Thyroid gland (tissue), 4 donors: ENCODE data around the gene ZNF729. TPM values are rescaled to one million over a fixed set of nuclear protein-coding genes. Genes with fewer than 3 reads are reported as not detected.
"Not testable (repeated sequence)": the region's sequence is repeated elsewhere in the genome, so short reads cannot be mapped to it uniquely, and the experiment has no call there.

Source experiments
- DNase-seq, 2 donors: peaks; one replicate each; pipeline ENCODE4 v3.0.0-alpha.2; 2019
- H3K27ac ChIP-seq, 3 donors: fragments of 200-600 bp; sonication (generic); 1 replicate in 2 of 3; 2 replicates in 1 of 3; pipeline ENCODE4 v1.5.1; 2016 to 2019; ENCODE audit warnings: mild to moderate bottlenecking in 1 of 3, moderate library complexity in 1 of 3
- H3K27me3 ChIP-seq: fragments of 200-600 bp; sonication (generic); one replicate; pipeline ENCODE4 v1.5.1; 2019
- H3K36me3 ChIP-seq, 2 donors: fragments of 200-600 bp; sonication (generic); one replicate each; pipeline ENCODE4 v1.5.1; 2016 to 2019
- H3K4me1 ChIP-seq, 2 donors: fragments of 200-600 bp; sonication (generic); one replicate each; pipeline ENCODE4 v1.5.1; 2017 to 2019
- H3K4me3 ChIP-seq, 3 donors: fragments of 200-600 bp; sonication (generic); replicated peaks in 1 of 3; 1 replicate in 2 of 3; 2 replicates in 1 of 3; pipeline ENCODE4 v1.5.1; 2016; ENCODE audit warnings: mild to moderate bottlenecking in 1 of 3
- H3K9me3 ChIP-seq: fragments of 200-600 bp; sonication (generic); one replicate; pipeline ENCODE4 v1.5.1; 2017
- CTCF ChIP-seq, 6 experiments: fragments of 200-600 bp in 3 of 6; fragments of 450-650 bp in 3 of 6; sonication (generic) in 3 of 6; IDR thresholded peaks; one replicate each; pipeline ENCODE4 v1.5.1; 2016 to 2019; ENCODE audit warnings: antibody characterized with exemption in 6 of 6, mild to moderate bottlenecking in 2 of 6, inconsistent platforms in 1 of 6, moderate library complexity in 1 of 6
- POLR2A ChIP-seq, 2 donors: fragments of 450-650 bp; IDR thresholded peaks; one replicate each; pipeline ENCODE4 v1.6.1; 2017; ENCODE audit warnings: antibody characterized with exemption in 2 of 2, mild to moderate bottlenecking in 2 of 2, moderate library complexity in 1 of 2
- WGBS, 2 donors: methylation state at CpG; one replicate each; pipeline ENCODE4 v1.1.5; 2017; 5-methylcytosine and 5-hydroxymethylcytosine counted together
- intact Hi-C: fragments of 100-400 bp; cut with DNase I; formaldehyde crosslinking; loops from one replicate; pipeline ENCODE4 v1.15.1; 2023
- total RNA-seq, 4 donors: library from RNA; depleted of rRNA; stranded (reverse); fragments of >200 nt; gene quantifications; one replicate each; pipeline ENCODE4 v1.2.3, GENCODE V29; 2016

ZNF729 gene
- total RNA-seq, 4 donors from 2014 or later: not detected

GRCh38 chr19:22261596-22261995 lies 24.6 kb upstream of the ZNF729 start:
- H3K4me3 ChIP-seq: no peak overlapping the region
- H3K36me3 ChIP-seq: no peaks in the 10 kb centered on the region
- no peaks in the 10 kb centered on the region for H3K4me1 ChIP-seq
- DNase-seq: no peak
- TF ChIP-seq CTCF (IDR thresholded peaks at IDR 0.05): no peak
- TF ChIP-seq POLR2A (IDR thresholded peaks at IDR 0.05): no peak
- no peaks in the 10 kb centered on the region for H3K9me3 ChIP-seq
- 9 to 12% methylated on average over 21 to 27 of the region's 37 CpGs for WGBS, 2 donors
- H3K27ac ChIP-seq: no peak overlapping the region
- intact Hi-C loops: no loop called here
- H3K27me3 ChIP-seq: no peaks in the 10 kb centered on the region

GRCh38 chr19:22263121-22263520 lies 23.1 kb upstream of the ZNF729 start:
- 84 to 91% methylated on average over 5 of the region's 5 CpGs for WGBS, 2 donors

GRCh38 chr19:22321554-22321953 lies 35.3 kb downstream of the ZNF729 start:
- H3K36me3 ChIP-seq, H3K27me3 ChIP-seq, H3K4me1 ChIP-seq, intact Hi-C loops, DNase-seq, H3K4me3 ChIP-seq, H3K9me3 ChIP-seq, H3K27ac ChIP-seq: not testable (repeated sequence)
- WGBS, 2 donors: 93 to 97% methylated on average over 14 to 27 of the region's 27 CpGs

More at GRCh38 chr19:22263121-22263520, 23.1 kb upstream of the ZNF729 start:
- intact Hi-C loops: no loop called here
- Histone ChIP-seq H3K36me3 (no peaks in the 10 kb centered on the region), H3K9me3 (no peaks in the 10 kb centered on the region), H3K27ac (no peak overlapping the region), H3K4me1 (no peaks in the 10 kb centered on the region), H3K27me3 (no peaks in the 10 kb centered on the region), H3K4me3 (no peak overlapping the region)
- TF ChIP-seq CTCF (IDR thresholded peaks at IDR 0.05) (no peak), POLR2A (IDR thresholded peaks at IDR 0.05) (no peak)
- no peak for DNase-seq

- TF ChIP-seq POLR2A (IDR thresholded peaks at IDR 0.05): no peak
- TF ChIP-seq CTCF (IDR thresholded peaks at IDR 0.05): no peak
- Histone ChIP-seq H3K4me1 (no peaks in the 10 kb centered on the region), H3K36me3 (no peaks in the 10 kb centered on the region), H3K27ac (no peak overlapping the region), H3K27me3 (no peaks in the 10 kb centered on the region), H3K4me3 (no peak overlapping the region), H3K9me3 (no peaks in the 10 kb centered on the region)
- WGBS, 2 donors: 84 to 89% methylated on average over 4 of the region's 4 CpGs
- DNase-seq: no peak
- intact Hi-C loops: no loop called here
Measured at GRCh38 chr19:22326219-22326618, 40.0 kb downstream of the ZNF729 start.

- no peak for DNase-seq
- TF ChIP-seq CTCF (IDR thresholded peaks at IDR 0.05) (no peak), POLR2A (IDR thresholded peaks at IDR 0.05) (no peak)
Measured at GRCh38 chr19:22327321-22327720, 41.1 kb downstream of the ZNF729 start.

GRCh38 chr19:22331521-22331920 lies 45.3 kb downstream of the ZNF729 start:
- 88 to 92% methylated on average over 3 of the region's 3 CpGs for WGBS, 2 donors
- DNase-seq: no peak

More at GRCh38 chr19:22327321-22327720, 41.1 kb downstream of the ZNF729 start:
- no peaks in the 10 kb centered on the region for H3K27me3 ChIP-seq
- intact Hi-C loops: no loop called here
- H3K36me3 ChIP-seq: no peaks in the 10 kb centered on the region
- H3K4me1 ChIP-seq: no peaks in the 10 kb centered on the region
- no peak overlapping the region for H3K4me3 ChIP-seq
- 77 to 87% methylated on average over 3 of the region's 3 CpGs for WGBS, 2 donors
- H3K9me3 ChIP-seq: no peaks in the 10 kb centered on the region
- no peak overlapping the region for H3K27ac ChIP-seq

More at GRCh38 chr19:22331521-22331920, 45.3 kb downstream of the ZNF729 start:
- Histone ChIP-seq H3K4me3 (no peak overlapping the region), H3K4me1 (no peaks in the 10 kb centered on the region), H3K36me3 (no peaks in the 10 kb centered on the region), H3K27ac (no peak overlapping the region), H3K9me3 (no peaks in the 10 kb centered on the region), H3K27me3 (no peaks in the 10 kb centered on the region)
- no peak for TF ChIP-seq CTCF (IDR thresholded peaks at IDR 0.05)
- no peak for TF ChIP-seq POLR2A (IDR thresholded peaks at IDR 0.05)
- intact Hi-C loops: no loop called here
